GM19452 (cell line): ENCODE measurements around the gene SPG11.

Experiments
- ATAC-seq: cut with Tn5 transposase; IDR thresholded peaks from one replicate; pipeline ENCODE4 v1.9.1; 2021; ENCODE audit not compliant: unreplicated experiment

Gene SPG11

GRCh38 chr15:44623178-44623577, 40.3 kb downstream of the SPG11 start:
- no peak for ATAC-seq

- ATAC-seq: no peak
Observed at GRCh38 chr15:44620081-44620480, 43.4 kb downstream of the SPG11 start.

- no peak for ATAC-seq
Observed at GRCh38 chr15:44616974-44617373, 46.5 kb downstream of the SPG11 start.

GRCh38 chr15:44606740-44607139, 56.7 kb downstream of the SPG11 start:
- no peak for ATAC-seq

- no peak for ATAC-seq
Observed at GRCh38 chr15:44603126-44603525, 60.3 kb downstream of the SPG11 start.

- ATAC-seq: no peak
Observed at GRCh38 chr15:44598892-44599291, 64.6 kb downstream of the SPG11 start.

- no peak for ATAC-seq
Observed at GRCh38 chr15:44598066-44598465, 65.4 kb downstream of the SPG11 start.

- ATAC-seq: no peak
Observed at GRCh38 chr15:44596511-44597010, 66.9 kb downstream of the SPG11 start.

GRCh38 chr15:44595656-44596510, 67.6 kb downstream of the SPG11 start:
- no peak for ATAC-seq

GRCh38 chr15:44595246-44595645, 68.2 kb downstream of the SPG11 start:
- ATAC-seq: no peak

- ATAC-seq: no peak
Observed at GRCh38 chr15:44593042-44593736, 70.3 kb downstream of the SPG11 start.

GRCh38 chr15:44591326-44591725, 72.1 kb downstream of the SPG11 start:
- no peak for ATAC-seq

- ATAC-seq: no peak
Observed at GRCh38 chr15:44588541-44588940, 74.9 kb downstream of the SPG11 start.

- no peak for ATAC-seq
Observed at GRCh38 chr15:44585633-44586032, 77.8 kb downstream of the SPG11 start.

- ATAC-seq: no peak
Observed at GRCh38 chr15:44584162-44584749, 79.2 kb downstream of the SPG11 start.

GRCh38 chr15:44580105-44580504, 83.4 kb downstream of the SPG11 start:
- ATAC-seq: no peak

GRCh38 chr15:44574734-44575133, 88.7 kb downstream of the SPG11 start:
- no peak for ATAC-seq

- no peak for ATAC-seq
Observed at GRCh38 chr15:44573386-44573785, 90.1 kb downstream of the SPG11 start.

- no peak for ATAC-seq
Observed at GRCh38 chr15:44570361-44570760, 93.1 kb downstream of the SPG11 start.

GRCh38 chr15:44569316-44569715, 94.1 kb downstream of the SPG11 start:
- ATAC-seq: no peak

- ATAC-seq: no peak
Observed at GRCh38 chr15:44568338-44568737, 95.1 kb downstream of the SPG11 start.

- no peak for ATAC-seq
Observed at GRCh38 chr15:44566155-44566540, 97.3 kb downstream of the SPG11 start.
